HG02970 (cell line): ENCODE results near the gene ABL2.
"Not testable (repeated sequence)": the region's sequence is repeated elsewhere in the genome, so short reads cannot be mapped to it uniquely, and the experiment has no call there.

ENCODE experiments used
- ATAC-seq: cut with Tn5 transposase; IDR thresholded peaks from one replicate; pipeline ENCODE4 v1.9.1; 2021; ENCODE audit warnings: mild to moderate bottlenecking, moderate library complexity, moderate number of reproducible peaks; ENCODE audit not compliant: unreplicated experiment, low FRiP score

ABL2 gene

DNA sequence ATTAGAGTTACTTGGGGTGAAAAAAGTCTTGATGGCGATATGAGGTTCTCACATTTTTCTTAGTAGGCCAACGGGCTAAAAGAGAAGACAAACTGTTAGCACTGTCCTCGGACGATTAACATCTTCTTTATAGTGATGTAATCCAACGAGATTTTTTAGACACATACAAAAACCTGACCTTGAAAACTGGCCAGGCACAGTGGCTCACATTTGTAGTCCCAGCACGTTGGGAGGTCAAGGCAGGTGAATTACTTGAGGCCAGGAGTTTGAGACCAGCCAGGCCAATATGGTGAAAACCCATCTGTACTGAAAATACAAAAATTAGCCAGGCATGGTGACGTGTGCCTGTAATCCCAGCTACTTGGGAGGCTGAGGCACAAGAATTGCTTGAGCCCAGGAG lies 8.4 kb downstream of the ABL2 start:
- ATAC-seq, result not testable (repeated sequence)

DNA sequence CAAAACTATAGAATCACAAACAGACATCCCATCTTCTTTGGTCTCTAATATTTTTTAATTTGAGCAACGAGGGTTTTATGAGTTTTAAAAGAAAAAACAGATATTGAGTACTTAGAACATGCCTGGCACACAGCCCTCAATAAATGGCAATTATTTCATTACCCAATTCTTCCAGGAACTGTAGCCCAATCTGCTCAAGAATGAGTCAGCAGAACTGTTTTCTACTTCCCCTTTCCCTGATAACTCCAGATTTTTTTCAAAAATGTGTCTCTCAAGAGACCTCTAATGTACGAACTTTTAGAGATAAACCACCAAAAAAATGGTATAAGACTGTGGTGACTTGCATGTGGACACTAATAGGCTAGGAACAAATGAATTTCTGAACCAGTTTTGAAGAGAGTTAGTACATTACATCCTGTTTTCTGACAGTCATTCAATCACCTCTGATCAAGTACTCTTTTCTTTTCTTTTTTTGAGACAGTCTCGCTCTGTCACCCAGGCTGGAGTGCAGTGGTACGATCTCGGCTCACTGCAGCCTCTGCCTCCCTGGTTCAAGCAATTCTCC lies 11.5 kb downstream of the ABL2 start:
- ATAC-seq, result no peak

DNA sequence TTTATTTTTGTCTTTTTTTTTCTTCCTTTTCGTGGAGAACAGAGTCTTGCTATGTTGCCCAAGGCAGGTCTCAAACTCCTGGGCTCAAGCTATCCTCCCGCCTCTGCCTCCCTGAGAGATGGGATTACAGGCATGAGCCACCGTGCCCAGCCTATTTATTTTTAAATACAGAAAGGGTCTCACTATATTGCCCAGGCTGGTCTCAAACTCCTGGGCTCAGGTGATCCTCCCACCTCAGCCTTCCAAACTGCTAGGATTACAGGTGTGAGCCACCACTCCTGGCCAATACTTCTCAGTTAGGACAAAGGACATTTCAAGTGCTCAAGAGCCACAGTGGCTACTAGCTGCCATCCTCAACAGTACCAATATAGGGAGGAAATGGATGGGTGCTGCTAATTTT lies 16.2 kb downstream of the ABL2 start:
- not testable (repeated sequence) for ATAC-seq

DNA sequence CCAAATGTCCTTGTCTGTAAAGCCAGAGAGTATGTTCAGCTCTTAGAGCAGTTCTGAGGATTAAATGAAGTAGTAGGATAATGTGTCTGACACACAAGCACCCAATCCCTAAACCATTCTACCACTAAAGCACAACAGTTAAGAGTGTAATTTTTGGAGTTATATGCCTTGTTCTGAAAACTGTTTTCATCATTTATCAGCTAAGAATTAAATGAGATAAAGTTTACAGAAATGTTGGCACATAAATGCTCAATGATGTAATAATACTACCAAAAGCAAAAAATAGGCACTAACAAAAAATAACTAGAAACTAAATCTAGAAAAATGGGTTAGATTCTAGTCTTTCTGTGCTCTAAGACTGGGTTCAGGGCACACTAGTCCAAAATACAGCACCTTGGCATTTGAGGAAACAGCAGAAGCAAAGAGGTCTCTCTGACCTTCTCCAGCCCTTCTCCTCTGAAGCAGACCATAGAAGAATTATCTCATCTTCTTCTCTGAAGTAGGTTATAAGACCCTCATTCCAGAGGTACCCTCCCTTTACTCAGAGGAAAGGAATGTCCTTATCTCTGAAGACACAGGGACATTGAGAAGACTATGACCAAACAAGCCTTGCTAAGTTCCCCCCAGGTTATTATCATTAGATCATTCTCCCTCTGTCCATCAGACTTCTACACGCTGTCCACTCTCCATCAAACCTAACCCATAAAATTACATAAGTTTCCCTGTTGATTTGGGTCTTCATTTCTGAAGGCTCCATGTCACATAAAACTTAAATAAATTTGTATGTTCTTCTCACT lies 20.6 kb downstream of the ABL2 start:
- ATAC-seq, result no peak

DNA sequence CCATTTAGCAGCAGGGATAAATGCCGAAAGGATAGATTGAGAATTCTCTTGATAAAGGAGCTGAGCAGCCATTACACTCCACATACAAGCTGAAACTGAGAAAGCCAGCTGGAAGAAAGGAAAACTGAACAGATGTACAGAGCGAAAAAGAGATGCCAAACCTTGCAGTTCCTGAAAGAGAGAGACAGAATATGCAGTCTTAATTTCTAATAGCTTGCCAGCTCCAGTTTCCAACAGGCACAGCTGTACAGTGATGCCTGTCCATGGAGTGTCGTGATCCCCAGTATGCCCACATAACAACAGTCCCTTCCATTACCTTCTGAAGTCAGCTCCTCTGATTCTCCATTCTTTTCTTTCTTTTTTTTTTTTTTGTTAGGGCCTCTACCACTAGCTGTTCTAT lies 22.7 kb downstream of the ABL2 start:
- no peak for ATAC-seq

DNA sequence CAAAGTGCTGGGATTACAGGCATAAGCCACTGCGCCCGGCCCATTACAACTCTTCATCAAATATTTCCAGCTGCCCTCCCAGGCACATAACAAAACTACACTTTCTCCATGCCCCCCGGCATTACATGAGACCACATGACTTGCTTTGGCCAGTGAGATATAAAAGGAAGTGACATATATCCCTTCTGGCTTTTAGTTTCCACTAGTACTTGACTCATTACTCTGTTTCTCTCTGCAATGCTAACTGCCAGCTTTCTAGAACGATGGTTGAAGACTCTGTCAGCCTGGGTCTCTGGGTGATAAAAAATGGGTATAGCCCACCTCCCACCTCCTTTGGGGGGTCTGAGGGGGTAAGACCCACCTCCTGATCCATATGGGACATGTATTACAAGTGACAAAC lies 24.2 kb downstream of the ABL2 start:
- ATAC-seq, result no peak

DNA sequence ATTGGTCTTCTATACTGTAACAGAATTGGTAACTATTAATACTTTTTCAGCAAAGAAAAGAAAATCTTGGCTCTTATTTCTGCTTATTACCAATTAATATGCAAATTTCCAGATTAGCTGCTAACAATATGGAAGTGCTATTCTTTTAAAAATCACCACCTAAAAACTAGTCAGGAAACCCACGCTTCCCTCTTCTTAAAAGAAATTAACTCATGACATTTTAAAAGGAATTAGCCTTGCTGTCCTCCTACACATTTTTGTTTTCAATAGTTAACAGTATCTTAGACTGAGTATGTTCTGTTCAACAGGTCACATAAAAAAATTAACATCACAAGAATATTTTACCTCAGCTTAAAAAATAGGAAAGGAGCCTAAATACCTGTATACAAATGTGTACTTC lies 27.3 kb downstream of the ABL2 start:
- no peak for ATAC-seq

DNA sequence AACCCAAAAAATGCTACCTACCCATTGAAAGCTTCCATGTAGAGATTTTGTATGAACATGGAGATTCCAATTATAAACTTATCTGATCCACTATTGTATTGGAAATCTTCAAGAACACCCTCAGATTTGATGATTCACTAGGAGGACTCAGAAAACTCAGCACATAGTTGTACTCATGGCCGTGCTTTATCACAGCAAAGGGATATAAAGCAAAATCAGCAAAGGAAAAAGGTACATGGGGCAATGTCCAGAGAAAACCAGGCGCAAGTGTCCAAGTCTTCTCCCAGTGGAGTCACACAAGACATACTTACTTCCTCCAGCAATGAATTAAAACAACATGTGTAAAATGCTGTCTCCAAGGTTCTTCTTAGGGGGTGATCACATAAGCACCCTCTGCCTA lies 28.9 kb downstream of the ABL2 start:
- ATAC-seq, result no peak

DNA sequence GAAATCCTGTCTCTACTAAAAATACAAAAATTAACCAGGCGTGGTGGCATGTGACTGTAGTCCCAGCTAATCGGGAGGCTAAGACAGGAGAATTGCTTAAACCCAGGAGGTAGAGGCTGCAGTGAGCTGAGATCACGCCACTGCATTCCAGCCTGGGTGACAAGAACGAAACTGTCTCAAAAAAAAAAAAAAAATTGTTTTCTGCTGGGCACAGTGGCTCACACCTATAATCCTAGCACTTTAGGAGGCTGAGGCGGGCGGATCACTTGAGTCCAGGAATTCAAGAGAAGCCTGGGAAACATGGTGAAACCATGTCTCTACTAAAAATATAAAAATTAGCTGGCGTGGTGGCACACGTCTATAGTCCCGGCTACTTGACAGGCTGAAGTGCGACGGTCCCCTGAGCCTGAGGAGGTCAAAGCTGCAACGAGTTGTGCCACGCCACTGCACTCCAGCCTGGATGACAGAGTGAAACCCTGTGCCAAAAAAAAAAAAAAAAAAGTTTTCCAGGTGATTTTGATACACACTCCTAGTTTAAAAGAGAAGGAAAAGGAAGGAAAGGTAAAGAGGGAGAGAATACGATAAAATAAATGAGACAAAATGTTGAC lies 31.7 kb downstream of the ABL2 start:
- ATAC-seq, result no peak

DNA sequence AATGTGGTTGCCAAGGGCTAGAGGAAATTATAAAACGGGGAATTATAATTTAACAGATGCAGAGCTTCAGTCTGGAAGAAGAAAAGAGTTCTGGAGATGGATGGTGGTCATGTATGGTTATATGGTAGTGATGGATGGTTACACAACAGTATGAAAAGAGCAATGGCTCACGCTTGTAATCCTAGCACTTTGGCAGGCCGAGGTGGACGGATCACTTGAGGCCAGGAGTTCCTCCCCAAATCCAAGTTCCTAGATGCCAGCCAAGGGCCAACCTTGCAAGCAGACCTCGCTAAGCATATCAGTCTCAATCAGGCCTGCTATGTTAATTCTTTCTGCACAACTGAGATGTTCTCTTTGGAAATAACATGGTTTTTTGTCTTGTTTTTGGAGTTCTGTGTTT lies 33.6 kb downstream of the ABL2 start:
- not testable (repeated sequence) for ATAC-seq

DNA sequence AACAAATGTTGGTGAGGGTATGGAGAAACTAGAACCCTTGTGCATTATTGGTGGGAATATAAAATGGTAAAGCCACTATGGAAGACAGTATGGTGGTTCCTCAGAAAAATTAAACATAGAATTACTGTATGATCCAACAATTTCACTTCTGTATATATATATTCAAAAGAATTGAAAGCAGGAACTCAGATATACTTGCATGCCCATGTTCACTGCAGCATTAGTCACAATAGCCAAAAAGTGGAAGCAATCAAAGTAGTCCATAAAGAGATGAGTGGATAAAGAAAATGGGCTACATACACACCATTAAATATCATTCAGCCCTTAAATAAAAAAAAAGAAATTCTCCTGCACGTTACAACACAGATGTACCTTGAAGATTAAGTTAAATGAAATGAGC lies 34.1 kb downstream of the ABL2 start:
- no peak for ATAC-seq

DNA sequence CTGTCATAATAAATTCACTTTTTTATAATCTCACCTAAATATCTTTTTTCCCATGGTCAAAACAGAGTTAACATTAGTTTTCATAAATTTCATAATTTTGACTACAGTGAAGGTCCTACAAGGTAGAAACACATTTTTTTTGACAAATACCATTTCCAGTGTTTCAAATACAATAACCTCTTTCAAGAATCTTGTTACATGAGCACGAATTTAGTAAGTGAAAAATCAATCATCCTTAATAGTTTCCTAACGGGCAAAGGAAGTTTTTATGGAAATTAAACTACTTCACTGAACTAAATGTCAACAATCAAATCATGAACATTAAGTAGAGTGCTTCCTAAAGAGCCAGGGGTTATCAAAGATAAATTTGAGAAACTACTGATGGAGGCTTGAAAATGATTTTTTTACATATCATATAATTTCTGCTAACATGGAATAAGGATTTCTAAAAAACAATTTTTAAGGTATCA lies 35.4 kb downstream of the ABL2 start:
- no peak for ATAC-seq

DNA sequence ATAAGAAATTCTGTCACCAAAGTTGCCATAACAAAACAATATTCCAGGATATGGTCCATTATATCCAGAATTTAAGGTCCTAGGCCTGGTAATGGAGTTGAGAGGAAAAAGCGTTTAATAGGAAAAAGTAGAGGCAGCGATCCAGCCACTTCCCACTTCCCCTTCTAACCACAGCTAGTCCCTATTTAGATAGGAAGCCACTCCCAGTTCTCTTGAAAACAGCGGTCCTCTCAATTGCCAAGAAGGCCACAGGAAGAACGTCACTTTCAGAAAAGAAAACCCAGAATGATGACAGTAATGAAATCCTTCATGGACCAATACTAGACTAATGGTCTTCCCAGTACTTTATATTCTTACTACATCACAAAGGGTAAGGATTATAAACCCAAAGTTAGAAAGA lies 38.6 kb downstream of the ABL2 start:
- no peak for ATAC-seq

DNA sequence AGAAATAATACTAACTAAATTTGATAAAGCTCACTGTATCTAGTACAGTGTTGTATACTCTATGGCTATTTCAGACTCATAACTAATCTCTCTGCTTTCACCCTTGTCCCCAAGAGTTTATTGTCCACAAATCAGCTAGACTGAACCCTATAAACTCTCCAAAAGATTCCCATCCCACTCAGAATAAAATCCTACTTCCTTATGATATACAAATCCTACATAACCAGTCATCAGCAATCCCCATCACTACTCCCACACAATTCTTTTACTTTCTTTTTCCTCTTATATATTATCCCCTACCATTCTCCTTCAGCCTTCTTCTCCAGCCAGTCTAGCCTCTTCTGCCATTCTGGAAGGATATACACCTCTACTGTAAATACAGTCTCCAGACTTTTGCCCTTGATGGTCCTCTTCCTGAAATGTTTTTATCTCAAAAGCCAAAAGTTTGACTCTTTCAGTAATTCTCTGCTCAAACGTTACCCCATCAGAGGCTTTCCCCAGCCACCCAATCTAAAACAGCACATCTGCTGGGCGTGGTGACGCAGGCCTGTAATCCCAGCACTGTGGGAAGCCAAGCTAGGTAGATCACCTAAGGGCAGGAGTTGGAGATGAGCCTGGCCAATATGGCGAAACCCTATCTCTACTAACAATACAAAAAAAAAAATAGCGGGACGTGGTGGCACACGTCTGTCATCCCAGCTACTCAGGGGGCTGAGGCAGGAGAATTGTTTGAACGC lies 41.6 kb downstream of the ABL2 start:
- no peak for ATAC-seq

DNA sequence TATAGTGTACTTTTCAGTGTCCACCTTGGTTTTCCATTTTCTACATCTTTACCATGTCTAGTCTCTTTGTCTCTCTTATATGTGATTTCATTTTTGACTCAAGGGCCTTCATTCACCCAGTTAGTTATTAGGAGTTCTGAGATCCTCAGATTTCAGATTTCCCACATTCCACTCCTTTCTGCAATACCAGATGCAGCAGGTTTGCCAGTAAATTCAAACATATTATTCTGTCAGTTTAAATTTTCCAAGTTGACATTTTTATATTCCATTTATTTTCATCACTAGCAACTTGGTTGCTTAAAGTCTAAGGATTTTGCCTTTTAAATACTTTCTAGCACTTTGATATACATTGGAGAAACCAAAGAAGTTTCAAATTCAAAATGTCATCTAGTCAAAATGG lies 42.4 kb downstream of the ABL2 start:
- ATAC-seq, result no peak

DNA sequence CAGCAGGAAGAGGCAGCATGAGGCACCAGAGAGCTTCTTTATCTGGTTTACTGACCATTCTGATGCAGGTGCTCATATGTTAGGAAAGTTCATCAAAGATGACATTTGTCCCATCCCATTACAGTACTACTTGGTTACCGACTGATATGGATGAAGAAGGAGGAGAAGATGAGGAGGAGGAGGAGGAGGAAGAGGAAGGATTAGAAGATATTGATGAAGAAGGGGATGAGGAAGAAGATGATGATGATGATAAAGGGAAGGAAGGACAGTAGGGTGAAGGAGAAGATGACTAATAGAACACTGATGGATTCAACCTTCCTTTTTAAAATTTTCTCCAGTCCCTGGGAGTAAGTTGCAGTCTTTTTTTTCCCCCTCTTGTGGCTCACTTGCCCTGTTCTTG lies 45.1 kb downstream of the ABL2 start:
- no peak for ATAC-seq

DNA sequence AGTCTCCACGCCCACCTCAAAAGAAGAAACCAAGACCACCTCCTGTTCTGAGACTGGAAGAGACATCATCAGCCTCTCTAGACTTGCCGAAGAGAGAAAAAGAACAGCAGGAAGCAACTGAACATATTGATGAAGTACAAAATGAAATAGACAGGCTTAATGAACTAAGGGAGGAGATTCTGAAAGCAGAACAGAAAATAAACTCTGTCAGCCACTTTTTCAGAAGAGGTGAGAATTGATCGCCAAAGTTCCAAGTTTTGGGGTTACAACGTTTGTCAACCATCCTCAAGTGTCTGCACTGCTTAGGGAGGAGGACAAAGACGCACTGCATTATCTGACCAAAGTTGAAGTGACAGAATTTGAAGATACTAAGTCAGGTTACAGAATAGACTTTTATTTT lies 45.6 kb downstream of the ABL2 start:
- ATAC-seq, result no peak

DNA sequence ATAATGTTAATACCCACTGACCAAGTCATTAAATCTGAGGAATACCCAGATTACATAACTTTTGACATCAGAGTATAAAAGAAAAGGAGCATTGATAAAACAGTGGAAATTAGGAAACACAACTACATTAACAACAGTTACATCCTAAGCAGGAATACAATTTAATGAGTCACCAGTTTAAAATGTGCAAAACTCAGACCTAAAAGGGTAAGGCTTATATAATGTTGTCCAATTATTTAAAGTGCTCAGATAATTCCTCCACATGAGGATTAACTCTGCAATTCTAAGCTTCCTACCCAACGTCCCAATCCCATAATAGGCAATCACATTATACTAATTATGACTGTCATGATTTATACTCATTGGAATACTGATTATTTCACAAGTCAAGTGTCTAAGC lies 50.5 kb downstream of the ABL2 start:
- no peak for ATAC-seq

DNA sequence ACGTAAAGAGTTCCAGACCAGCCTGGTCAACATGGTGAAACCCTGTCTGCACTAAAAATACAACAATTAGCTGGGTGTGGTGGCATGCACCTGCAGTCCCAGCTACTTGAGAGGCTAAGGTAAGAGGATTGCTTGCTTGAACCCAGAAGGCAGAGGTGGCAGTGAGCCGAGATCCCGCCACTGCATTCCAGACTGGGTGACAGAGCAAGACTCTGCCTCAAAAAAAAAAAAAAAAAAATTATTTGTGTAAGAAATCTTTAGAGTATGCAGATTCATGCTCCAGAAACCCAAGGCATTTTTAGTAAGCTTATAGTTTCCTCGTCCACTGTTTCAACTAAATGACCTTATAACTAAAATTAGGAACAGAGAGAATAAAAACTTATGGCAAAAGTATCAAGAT lies 51.3 kb downstream of the ABL2 start:
- no peak for ATAC-seq

DNA sequence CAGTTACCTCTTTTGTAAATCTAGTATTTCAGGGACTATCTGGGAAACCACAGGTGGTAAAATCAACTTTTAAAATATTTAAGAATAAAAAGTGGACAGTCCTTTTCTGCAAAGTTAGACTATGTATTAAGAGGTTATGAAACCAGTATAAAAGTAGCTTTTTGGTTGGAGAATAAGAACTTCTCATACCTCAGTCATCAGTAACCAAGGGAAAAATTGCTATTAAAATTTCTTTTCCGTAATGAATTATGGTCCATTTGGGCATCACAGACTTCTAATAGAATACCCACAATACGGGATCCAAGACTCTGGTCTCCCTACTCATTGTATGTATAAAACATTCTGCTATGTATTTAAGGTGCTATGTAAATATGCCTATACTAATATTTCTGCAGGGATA lies 51.9 kb downstream of the ABL2 start:
- no peak for ATAC-seq

DNA sequence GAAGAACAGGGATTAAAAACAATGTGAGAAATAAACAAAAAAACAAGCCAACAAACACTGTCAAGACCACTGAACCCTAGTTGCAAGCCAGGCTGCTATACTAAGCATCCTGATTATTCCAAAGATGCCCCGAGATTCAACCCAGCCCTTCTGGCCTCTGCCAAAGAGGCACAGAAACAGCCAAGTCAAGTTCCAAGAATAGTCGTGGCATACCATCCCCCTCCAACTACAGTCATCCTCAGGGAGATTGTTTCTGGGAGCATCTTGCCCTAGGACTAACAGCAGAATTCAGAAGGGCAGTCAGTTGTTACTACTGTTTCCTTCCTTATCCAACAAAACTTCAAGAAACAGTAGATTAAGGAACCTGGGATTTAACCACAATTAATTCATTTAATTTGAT lies 52.3 kb downstream of the ABL2 start:
- no peak for ATAC-seq
